CD4-positive, alpha-beta T cell treated with Interleukin-21 for 1 hour (primary cell): ENCODE data around the gene KNDC1.
"Not testable (repeated sequence)": the region's sequence is repeated elsewhere in the genome, so short reads cannot be mapped to it uniquely, and the experiment has no call there.

Experiments
- DNase-seq: peaks from one replicate; pipeline ENCODE4 v3.0.0-alpha.2; 2020

KNDC1 gene

DNA sequence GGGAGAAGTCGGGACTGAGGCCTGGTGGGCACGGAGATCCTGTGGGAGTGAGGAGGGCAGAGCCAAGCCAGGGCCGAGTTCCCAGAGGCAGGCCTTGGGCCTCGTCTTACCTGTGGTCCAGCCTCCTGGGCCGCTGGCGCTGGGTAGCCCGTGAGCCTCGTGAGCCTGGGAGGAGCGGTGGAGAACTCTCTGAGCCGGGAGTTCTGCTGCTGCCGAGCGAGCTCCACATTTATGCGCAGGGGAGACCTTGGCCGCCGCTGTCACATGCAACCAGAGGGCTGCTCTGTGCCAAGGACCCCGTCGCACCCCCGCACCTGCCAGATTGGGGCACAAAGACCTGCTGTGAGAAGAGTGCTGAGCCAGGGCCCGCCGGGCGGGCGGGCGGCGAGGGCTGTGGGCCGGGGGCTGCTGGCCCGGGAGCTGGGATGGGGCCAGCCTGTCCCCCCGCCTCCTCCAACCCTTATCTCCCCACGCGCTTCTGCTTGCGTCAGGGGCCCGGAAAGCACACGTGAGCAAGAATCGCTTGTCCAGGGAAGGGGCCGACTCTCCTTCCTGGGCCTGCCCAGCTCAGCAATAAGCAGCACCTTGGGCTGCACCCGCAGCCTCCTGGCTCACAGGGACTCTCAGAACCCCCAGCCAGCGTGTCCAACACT, 87.8 kb downstream of the KNDC1 start:
- no peak for DNase-seq

DNA sequence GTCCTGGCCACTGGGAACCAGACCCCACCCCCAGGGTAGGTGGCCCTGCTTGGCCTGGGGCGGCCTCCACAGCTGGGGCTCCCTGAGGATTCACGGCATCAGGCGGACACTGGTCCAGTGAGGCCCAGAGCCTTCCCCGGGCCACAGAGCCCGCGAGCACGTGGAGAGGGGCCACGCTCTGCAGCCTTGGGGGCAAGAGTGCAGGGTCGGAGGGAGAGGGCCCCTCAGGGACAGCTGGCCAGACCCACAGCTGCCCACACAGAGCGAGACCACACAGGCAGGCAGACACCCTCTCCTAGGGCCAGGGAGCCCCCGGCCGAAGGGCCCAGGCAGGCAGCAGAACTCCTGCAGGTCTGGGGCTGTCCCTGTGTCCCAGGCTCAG, 88.3 kb downstream of the KNDC1 start:
- DNase-seq, result no peak

DNA sequence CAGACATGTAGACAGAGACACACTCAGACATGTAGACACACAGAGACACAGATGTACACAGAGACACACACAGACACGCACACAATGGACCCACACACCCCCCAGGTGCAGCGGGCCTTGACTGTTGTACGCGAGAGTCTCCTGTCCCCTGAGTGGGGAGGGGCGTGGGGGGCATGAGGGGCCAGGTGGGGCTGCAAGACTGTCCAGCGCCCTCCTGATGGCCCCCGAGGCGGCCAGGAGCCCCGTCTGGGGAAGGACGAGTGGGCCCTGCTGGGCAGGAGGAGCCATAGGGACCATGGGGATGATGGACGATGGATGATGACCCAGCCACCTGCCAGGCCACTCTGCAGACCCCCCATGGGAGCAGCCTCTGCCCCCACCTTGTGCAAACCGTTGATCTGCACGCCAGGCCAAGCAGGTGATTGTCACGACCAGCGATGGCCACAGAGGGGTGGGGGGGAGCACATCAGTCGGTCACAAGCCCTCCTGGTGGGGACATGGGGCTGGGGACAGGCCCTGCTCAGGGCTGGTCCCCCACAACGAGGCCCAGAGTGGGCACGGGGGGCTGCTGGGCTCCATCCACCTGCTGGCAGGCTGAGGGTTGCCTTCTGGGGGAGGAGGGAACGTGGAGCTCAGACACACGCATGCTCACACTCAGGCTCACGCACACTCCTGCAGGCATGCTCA, 89.2 kb downstream of the KNDC1 start:
- no peak for DNase-seq

DNA sequence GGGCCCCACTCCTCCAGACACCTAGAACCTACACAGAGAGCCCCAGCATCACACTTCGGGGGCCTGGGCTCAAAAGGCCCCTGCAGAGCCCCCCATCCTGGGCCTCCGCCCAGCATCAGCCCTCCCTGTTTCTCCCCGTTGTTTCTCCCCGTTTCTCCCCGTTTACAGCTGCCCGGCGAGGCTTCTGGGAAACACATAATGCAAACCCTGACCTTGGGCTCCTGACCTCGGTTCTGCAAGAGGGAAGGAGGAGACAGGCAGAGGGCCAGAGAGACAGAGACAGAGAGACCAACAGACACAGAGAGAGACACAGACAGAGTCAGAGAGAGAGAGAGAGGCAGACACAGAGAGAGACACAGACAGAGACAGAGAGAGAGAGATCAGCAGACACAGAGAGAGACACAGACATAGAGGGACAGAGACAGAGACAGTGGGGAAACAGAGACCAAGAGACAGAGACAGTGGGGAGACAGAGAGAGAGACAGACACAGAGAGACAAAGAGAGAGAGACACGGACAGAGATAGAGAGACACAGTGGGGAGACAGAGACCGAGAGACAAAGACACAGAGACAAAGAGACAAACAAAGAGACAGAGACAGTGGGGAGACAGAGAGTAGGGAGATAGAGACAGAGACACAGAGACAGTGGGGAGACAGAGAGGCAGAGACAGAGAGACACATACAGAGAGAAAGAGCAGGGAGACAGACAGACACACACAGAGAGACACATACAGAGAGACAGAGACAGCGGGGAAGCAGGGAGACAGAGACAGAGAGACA, 90.1 kb downstream of the KNDC1 start:
- no peak for DNase-seq

DNA sequence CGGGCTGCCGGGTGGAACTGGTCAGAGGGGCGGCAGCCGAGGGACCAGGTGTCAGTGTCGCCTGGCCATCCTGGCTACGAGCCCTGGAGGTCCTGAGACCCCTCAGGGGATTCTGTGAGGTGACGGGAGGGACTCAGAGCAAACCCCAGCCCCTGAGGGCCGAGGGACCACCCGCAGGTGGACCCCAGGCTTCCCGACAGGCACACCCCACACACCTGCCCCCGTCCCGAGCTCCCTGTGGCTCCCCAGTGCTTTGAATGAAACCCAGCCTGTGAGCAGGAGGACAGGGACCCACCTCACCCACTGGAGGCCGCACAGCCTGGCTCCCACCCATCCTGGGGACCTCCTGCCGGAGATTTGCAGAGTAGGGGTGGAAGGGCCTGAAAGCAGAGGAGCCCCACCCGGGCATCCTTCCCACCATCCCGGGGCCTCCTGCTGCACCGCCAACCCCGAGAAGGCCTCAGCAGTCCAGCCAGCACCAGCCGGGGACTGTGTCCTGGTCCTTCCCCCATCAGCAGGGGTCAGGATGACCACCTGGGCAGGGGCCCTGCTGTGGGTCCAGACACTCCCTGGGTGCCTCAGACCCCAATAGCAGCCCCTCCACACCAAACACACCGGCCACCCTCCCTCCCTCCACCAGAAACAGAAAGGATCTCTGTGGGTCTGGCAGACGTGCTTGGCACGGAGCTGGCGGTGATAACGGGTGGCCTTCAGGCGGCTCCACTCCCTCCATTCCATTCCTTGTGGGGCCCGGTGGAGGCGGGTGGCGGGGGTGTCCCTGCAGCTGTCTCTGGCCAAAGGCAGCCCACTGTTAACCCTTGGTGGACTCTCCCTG, 91.6 kb downstream of the KNDC1 start:
- DNase-seq, result no peak

DNA sequence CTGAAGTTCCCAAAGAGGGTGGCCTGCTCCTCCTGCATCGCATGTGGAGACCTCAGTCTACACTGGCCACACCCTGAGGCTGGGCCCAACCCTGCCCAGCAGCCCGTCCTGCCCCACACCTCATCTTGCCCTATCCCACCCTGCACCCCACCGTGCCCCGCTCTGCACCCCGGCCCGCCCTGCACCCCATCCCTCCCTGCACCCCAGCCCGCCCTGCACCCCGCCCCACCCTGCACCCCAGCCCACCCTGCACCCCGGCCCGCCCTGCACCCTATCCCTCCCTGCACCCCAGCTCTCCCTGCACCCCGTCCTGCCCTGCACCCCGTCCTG, 92.2 kb downstream of the KNDC1 start:
- no peak for DNase-seq

DNA sequence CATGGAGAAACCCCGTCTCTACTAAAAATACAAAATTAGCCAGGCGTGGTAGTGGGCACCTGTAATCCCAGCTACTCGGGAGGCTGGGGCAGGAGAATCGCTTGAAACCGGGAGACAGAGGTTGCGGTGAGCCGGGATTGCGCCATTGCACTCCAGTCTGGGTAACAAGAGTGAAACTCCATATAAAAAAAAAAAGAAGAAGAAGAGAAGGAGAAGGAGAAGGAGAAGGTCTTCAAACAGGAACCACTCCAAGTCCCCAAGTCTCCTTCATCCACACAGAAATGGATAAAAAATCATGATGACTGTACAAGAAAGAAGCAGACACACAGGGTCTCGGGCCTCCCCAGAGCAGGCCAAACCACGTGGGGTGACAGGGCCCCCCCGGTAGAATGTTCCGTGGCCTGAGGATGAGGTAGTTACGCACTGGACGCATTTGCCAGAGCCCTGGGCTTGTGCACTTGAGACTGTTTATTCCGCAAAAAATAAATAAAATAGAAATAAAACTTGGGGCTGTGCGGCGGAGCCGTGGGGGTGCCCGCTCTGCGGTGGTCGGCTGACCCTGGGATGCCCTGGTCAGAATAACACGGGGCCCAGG, 93.4 kb downstream of the KNDC1 start:
- no peak for DNase-seq

DNA sequence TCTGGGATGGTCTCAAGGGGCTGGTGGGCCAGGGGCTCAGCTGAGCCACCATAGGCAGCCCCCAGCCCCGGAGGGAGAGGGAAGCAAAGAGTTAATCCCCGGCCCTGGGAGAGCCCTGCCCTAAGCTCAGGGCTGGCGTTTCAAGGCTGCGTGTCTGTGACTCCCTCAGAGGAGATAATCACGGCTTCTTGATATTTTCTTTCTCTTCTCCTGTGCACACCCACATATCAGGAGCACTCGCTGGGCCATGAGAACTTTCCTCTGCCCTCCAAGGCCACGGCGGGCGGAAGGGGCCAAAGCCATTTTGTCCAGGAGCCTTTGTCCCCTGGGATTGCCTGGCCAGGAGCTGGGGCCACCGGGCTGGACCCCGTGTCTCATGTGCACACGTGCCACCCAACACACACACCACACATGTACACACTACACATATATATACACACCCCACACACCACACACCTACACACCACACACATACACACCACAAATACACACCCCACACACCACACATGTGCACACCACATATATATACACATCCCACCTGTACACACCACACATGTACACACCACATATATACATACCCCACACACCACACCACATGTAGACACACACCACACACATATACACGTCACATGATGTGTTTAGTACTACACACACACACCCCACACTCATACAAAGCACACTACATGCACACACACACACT, 94.6 kb downstream of the KNDC1 start:
- no peak for DNase-seq

DNA sequence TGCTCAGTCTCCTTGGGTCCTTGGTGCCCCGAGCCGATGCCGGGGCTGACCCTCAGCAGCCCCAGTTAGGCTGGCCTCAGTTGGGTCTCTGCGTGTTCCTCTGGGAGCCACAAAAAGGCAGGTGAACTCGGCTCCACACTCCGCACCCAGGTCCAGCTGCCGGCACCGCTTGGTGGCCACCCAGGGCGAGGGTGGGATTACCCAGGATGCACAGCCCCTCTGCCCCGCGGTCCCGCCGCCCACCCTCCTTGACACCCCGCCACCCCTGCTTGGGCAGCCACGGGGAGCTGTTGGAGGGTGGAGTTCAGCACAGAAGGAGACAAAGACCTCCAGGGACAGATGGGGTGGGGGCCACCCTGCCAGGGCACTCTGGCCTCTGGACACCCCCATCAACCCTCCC, 95.3 kb downstream of the KNDC1 start:
- no peak for DNase-seq

DNA sequence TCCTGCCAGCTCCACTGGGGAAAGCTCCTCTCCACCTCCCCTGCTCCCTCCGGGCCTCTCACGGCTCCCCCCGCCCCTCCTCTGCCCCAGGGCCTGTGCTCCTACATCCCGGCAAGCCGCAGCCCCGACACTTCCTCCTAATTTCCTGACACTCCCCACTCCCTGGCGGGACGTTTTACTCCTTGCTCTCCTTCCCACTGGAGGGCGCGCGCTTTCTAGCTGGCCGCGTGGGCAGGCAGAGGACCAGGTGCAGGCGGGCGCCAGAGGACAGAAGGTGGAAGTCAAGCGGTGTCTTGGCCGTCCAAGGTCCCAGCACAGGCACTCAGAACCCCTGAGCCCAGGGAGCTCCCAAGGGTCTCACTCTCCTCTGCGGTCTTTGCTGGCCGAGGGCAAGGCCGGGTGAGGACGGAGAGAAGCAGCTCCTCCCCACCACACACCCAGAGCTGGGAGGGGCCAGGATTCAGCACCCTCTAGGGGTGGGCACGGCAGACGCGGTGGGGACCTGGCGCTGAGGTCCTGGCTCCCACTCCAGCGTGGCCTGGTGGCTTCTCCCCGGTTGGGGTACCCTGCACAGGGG, 97.6 kb downstream of the KNDC1 start:
- peak; percentile 33 for DNase-seq

DNA sequence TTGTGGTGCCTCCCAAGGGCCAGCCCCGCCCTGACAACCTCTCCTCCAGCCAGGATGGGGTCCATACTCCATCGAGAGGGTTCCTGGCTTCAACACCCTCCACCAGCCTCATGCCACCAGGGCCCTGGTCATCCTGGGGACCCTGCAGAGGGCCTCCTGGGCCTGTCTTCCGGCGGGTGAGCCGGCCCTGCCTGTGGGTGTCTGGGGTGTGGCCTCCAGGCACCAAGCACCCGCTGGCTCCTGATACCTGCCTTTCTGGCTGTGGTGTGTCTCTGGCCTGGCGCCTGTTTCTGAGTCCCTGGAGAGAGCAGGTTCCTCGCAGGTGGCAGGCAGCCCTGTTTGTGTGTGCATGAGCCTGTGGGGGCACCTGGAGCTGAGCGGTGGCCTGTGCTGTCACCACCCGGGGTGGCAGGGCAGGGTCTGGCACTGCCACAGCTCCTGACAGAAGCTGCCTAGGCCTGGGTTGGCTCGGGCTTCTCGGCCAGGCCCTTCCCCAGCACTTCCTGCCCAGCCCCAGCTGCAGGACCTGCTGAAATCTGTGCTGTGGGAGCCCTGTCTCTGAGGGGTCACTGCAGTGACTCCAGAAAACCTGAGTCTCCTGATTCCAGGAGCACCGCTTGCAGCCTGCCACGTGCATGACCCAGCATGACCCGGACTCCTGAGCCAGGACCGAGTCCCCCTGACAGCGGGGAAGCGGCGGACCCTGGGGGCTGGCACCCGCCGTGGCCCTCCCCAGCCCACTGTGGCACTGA, 98.2 kb downstream of the KNDC1 start:
- peak; percentile 40 for DNase-seq

DNA sequence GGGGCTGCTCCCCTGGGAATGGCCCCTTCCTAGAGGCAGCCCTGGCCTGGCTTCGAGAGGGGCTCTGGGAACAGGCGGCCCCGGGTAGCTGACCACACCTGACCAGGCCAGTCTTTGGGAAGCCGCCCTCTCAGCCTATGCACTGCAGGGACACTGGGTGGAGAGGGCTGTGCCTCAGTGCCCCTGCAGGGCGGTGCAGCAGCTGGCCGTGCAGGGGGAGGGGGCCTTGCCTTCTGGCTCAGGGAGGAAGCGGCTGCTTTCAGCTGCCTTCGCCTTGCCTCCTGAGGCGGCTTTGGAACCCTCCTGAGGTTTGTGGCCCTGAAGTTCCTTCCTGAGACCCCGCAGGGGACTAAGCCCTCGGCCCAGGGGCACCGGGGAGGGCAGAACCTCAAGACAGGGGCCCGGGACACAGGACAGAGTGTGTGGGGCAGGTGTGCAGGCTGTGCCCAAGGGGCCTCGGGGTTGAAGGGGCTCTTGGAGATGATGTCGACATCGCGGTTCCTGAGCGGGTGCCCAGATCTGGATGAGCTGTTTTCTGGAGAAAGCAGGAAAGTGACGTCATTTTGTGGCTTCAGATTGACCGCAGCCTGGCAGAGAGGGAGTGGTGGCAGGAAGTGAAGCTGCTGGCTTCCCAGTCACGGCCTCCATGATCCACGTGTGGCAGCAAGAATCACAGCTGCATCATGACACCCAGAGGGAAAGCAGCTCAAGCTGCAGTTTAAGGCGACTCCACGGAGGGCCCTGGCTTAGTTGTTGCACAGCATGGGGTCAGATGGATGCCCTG, 99.0 kb downstream of the KNDC1 start:
- peak; percentile 85 for DNase-seq

DNA sequence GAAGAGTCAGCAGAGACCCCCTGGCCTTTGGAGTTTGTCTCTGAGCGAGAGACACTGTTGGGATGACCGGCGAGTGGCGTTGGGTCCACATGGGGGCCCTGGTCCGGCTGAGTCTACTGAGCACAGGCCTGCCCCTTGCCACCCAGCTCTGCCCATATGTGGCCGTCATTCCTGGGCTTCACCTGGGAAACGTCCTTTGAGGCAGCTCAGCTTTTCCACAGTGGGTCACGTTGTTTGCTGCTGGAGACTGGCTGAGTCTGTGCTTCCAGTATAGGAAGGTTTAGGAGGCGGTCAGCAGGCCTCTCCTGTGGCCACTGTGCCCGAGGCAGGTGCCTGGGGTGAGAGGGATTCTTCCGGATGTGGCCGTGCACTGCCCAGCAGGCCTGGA, 99.6 kb downstream of the KNDC1 start:
- no peak for DNase-seq

DNA sequence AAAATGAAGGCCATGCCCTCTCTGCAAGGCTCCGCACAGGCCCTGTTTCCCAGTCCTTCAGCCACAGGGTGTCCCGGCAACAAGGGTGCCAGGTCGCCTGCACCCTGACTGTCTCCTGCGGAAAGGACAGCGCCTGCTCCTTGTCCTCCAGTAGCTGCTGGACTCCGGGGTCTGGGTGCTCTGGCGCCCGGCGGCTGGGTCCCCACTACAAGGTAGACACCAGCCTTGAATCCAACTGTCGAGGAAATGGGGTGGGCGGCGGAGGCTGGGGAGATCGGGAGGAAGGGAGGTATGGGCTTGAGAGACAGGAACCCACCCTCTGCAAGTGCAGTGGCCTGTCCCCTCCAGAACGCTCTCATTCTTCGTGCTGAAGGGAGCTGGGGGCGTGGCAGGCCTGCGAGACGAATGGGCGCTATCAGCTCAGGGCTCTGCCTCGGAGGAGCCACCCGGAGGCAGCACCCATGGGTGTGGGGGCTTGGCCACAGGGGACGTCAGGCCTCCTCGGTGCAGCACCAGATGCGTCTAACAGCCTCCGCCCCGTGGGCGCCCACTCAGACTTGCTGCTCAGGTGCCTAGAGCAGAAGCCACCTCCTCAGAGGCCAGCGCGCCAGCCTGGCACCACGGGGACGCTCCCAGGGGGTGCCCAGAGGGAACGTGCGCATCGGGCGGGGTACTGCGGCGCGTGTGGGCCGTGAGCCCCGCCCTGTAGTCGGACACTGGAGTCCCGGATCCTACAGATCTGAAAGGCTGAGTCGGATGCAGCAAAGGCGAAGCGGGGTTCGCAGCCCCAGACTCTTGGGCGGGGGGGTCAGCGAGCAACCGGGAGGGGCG, 101.1 kb downstream of the KNDC1 start:
- peak; percentile 74 for DNase-seq

DNA sequence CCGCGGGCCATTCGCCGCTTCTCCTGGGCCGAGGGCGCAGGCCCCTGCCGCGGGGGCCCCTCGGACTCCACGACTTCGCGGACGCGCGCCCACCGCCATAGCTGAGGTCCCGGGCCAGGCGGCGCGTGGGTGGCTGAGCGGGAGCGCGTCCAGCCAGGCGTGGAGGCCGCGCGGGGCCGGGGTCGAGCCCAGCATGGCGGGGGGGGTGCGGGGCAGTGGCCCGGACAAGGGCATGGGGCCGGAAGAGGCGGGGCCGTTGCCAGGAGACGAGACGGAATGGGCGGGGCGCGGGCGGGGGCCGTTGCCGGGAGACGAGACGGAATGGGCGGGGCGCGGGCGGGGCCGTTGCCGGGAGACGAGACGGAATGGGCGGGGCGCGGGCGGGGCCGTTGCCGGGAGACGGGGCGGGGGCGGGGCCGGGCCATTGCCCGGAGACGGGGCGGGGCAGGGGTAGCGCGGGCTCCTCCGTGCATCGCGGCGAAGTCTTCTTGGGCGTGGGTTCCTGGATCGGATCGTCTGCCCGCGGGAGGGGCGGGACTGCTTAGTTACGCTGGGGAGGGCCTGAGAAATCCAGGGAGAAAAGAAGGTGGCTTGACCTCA, 101.8 kb downstream of the KNDC1 start:
- peak; percentile 91 for DNase-seq

DNA sequence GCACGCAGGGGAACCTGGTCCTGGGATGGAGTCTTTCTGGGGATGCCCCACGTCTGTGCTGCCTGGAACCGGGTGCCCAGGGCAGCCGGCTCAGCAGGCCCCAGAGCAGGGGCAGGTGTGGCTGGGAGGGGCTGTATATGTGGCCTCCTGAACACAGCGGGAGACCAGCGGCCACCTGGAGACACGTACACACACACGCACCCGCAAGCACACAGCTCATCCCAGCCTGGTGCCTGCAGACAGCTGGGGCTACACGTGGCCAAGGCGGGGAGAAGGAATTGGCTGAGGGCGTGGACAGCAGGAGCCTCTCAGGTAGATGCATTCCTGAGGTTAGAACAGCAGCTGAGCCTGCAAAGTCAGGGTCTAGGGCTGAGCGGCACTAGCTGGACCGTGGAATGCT, 102.7 kb downstream of the KNDC1 start:
- DNase-seq, result no peak

DNA sequence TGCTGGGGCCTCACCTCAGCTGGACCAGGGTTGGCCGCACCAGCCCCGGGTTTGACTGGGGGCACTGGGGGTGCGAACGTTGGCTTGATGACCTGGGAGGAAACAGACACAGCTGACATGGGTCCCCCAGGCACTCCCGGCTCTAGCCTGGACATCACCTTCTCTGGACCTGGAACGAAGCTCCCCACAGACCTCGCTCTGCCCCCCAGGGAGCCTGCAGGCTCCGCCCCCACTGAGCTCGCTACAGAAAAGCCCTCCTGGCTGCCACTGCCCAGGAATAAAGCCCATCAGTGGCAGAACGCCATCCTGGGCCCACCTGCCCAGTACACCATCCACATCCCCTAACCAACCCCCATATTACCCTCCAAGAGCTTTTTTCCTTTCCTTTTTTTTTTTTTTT, 103.7 kb downstream of the KNDC1 start:
- no peak for DNase-seq

DNA sequence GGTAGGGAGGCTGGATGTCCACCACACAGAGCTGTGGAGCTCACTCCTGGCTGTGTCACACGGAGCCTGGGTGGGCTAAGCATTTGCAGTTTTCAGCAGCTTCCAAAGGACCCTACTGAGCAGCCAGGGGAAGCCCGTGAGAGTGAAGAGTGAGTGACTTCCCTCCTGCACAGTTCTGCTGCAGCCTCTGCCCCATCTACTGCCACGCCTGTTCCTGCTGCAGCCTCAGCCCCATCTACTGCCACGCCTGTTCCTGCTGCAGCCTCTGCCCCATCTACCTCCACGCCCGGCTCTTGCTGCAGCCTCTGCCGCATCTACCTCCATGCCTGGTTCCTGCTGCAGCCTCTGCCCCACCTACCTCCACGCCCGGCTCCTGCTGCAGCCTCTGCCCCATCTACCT, 104.4 kb downstream of the KNDC1 start:
- peak; percentile 61 for DNase-seq

DNA sequence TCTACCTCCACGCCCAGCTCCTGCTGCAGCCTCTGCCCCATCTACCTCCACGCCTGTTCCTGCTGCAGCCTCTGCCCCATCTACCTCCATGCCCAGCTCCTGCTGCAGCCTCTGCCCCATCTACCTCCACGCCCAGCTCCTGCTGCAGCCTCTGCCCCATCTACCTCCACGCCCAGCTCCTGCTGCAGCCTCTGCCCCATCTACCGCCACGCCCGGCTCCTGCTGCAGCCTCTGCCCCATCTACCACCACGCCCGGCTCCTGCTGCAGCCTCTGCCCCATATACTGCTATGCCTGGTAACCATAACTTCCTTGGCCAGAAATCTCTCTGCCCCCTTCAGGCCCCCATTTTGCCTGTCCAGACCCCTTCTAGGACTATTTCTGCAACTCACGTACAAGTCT, 105.0 kb downstream of the KNDC1 start:
- not testable (repeated sequence) for DNase-seq
